ENCODE results near the gene CAMK2B.

The CAMK2B gene

DNA sequence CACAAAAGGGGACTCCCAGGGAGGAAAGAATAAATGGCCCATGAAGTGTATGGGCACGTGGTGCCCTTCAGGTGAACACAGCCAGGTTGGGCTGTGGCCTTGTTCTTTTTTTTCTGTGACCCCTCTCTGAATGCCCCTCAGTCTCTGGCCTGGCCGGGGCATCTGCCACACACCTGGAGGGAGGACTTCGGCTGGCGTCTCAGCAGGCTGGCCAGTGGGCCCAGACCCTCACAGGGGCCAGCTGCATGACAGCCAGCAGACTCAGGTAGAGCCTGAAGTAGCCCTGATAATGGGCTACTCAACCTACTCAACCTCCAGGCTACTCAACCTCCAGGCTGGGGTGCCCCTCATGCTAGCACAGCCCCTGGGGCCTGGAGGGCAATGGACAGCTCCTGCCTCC lies 9.8 kb upstream of the CAMK2B start:
- in situ Hi-C loops (cut with HindIII; ENCODE audit: low pct_ligation_motif_present, low sequenced_read_pairs): no loop called here
- Histone ChIP-seq H3K36me3 (replicated peaks) (no peaks in the 10 kb centered on the region), H3K27me3 (replicated peaks) (no peaks in the 10 kb centered on the region), H3K4me3 (ENCODE audit: low read depth, low read length) (no peak overlapping the region), H3K27ac (no peak overlapping the region)
- no peak for DNase-seq
- TF ChIP-seq, protein P1, sequence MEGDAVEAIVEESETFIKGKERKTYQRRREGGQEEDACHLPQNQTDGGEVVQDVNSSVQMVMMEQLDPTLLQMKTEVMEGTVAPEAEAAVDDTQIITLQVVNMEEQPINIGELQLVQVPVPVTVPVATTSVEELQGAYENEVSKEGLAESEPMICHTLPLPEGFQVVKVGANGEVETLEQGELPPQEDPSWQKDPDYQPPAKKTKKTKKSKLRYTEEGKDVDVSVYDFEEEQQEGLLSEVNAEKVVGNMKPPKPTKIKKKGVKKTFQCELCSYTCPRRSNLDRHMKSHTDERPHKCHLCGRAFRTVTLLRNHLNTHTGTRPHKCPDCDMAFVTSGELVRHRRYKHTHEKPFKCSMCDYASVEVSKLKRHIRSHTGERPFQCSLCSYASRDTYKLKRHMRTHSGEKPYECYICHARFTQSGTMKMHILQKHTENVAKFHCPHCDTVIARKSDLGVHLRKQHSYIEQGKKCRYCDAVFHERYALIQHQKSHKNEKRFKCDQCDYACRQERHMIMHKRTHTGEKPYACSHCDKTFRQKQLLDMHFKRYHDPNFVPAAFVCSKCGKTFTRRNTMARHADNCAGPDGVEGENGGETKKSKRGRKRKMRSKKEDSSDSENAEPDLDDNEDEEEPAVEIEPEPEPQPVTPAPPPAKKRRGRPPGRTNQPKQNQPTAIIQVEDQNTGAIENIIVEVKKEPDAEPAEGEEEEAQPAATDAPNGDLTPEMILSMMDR (IDR thresholded peaks at IDR 0.05; ENCODE audit: low read depth, low read length, missing control alignments): no peak

DNA sequence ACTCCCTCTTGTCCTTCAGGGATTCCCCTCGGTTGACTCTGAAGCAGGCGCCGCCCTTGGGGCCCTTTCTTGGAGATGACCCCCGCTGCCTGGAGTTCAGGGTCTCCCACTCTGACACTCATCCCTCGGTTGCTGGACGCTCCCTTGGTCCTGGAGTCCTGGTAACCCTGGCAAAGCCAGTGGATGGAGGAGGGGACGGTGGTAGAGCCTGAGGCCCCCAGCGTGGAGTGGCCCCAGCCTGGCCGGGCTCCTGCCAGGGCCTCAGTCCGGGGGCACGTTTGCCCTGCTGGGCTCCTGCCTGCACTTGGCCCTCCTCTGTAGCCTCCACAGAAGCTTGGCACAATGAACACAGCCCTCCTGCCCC lies 9.3 kb upstream of the CAMK2B start:
- H3K27ac ChIP-seq: no peak overlapping the region
- H3K36me3 ChIP-seq (replicated peaks): no peaks in the 10 kb centered on the region
- no peak overlapping the region for H3K4me3 ChIP-seq (ENCODE audit: low read depth, low read length)
- TF ChIP-seq, protein P1 (IDR thresholded peaks at IDR 0.05; ENCODE audit: low read depth, low read length, missing control alignments): no peak
- H3K27me3 ChIP-seq (replicated peaks): no peaks in the 10 kb centered on the region
- in situ Hi-C loops (cut with HindIII; ENCODE audit: low pct_ligation_motif_present, low sequenced_read_pairs): no loop called here
- DNase-seq: no peak

DNA sequence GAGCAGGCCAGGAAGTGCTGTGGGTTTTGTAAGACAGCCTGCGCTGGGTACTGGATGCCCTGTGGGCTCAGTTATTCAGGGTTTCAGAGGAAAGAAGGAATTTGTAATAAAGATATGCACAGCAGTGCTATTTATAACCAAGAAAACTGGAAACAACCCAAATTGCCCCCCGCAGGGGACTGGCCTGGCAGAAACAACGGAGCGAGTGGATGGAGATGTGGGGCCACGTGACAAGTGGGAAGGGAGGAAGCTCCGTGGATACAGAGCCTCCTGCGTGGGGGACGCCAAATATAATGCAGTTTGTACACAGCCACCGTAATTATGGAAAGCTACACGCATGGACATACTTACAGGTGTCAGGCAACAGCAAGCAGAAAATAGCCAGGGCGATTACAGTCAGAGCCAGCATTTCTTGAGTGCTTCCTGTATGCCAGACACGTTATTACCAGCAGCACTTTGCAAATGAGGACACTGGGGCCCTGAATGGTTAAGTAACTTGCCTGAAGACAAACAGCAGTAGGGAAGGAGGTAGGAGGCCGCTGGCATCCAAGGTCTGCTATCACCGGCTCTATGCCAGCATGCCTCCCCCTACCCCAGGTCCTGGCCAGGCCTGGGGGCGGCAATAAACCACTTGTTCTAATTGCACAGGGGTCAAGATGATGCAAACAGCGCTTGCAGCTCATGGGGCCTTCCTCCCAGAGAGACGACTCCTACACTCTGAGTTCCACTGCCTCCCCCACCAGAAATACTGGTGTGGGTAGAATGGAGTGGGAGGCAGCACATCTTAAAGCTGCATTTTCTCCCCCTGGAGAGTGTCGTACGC lies 8.7 kb upstream of the CAMK2B start:
- no peak overlapping the region for H3K4me3 ChIP-seq (ENCODE audit: low read depth, low read length)
- no peak for DNase-seq
- TF ChIP-seq, protein P1 (IDR thresholded peaks at IDR 0.05; ENCODE audit: low read depth, low read length, missing control alignments): no peak
- H3K36me3 ChIP-seq (replicated peaks): no peaks in the 10 kb centered on the region
- in situ Hi-C loops (cut with HindIII; ENCODE audit: low pct_ligation_motif_present, low sequenced_read_pairs): no loop called here
- H3K27me3 ChIP-seq (replicated peaks): no peaks in the 10 kb centered on the region
- H3K27ac ChIP-seq: no peak overlapping the region

DNA sequence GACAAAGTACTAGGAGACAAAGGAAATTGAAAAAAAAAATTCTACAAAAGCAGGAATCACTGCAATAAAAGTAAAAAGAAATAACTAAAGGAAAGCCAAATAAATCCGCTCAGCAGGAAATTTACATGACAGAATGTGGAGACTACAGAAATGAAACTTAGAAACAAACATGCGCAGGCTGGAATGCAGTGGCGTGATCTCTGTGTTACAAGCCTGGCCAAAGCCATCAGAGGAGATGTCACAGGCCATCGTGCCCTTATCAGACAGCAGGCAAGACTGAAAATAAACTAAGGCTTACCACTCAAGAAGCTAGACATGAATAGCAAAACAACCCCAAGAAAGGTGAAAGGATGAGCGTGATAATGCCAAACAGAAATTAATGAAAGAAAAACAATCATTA lies 6.3 kb upstream of the CAMK2B start:
- H3K4me3 ChIP-seq (ENCODE audit: low read depth, low read length): no peak overlapping the region
- no peak for DNase-seq

DNA sequence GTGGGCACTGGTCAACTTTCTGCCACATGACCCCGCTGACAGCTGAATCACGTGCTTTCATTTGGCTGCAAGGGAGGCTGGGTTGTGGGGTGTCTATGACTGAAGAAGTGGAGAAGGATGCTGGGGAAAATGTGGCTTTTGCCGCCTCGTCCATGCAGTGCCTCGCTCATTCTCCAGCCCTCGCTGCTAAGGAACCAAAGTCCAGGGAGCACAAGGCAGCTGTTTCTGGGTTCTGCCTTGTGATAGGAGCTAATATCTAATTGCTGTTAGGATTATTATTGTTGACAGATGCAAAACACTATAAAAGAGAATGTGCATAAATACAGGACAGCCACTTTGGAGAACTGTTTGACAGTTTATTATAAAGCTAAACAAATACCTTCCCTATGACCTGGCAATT lies 4.9 kb upstream of the CAMK2B start:
- in situ Hi-C loops (cut with HindIII; ENCODE audit: low pct_ligation_motif_present, low sequenced_read_pairs): no loop called here
- H3K36me3 ChIP-seq (replicated peaks): no peaks in the 10 kb centered on the region
- no peak for DNase-seq
- no peak overlapping the region for H3K4me3 ChIP-seq (ENCODE audit: low read depth, low read length)
- TF ChIP-seq, protein P1 (IDR thresholded peaks at IDR 0.05; ENCODE audit: low read depth, low read length, missing control alignments): no peak
- H3K27me3 ChIP-seq (replicated peaks): peaks cover 14% of the 10 kb centered on the region
- no peak overlapping the region for H3K27ac ChIP-seq

More for the DNA sequence above, 6.3 kb upstream of the CAMK2B start:
- H3K27me3 ChIP-seq (replicated peaks): peaks cover 6% of the 10 kb centered on the region
- TF ChIP-seq, protein P1 (IDR thresholded peaks at IDR 0.05; ENCODE audit: low read depth, low read length, missing control alignments): no peak
- in situ Hi-C loops (cut with HindIII; ENCODE audit: low pct_ligation_motif_present, low sequenced_read_pairs): no loop called here
- no peaks in the 10 kb centered on the region for H3K36me3 ChIP-seq (replicated peaks)
- H3K27ac ChIP-seq: no peak overlapping the region

DNA sequence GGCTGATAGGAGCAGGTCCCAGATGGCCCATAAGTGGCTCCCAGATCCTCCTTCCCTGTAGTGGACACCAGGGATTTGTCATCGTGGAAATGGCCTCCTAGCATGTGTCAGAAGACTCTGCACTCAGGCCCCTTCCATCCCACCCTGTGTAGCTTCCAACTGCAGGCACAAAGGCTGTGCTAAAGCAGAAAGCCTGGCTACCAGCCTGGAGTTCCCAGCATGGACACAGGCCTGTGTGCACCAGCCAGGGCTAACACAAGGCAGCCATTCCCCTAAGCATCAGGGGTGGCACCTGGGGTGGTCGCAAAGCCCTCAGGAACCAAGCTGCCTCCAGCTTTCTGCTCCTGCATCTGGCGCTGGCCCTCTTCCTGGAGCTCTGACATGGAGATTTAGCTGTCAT lies 4.5 kb upstream of the CAMK2B start:
- no peak for DNase-seq
- in situ Hi-C loops (cut with HindIII; ENCODE audit: low pct_ligation_motif_present, low sequenced_read_pairs): no loop called here
- H3K27ac ChIP-seq: no peak overlapping the region
- H3K4me3 ChIP-seq (ENCODE audit: low read depth, low read length): no peak overlapping the region
- TF ChIP-seq, protein P1 (IDR thresholded peaks at IDR 0.05; ENCODE audit: low read depth, low read length, missing control alignments): no peak
- H3K36me3 ChIP-seq (replicated peaks): no peaks in the 10 kb centered on the region
- H3K27me3 ChIP-seq (replicated peaks): peaks cover 16% of the 10 kb centered on the region

Data from brain microvascular endothelial cell (primary cell).